HG03378 (cell line): ENCODE results near the gene PLLP.

Experiments used
- ATAC-seq: cut with Tn5 transposase; IDR thresholded peaks from one replicate; pipeline ENCODE4 v1.9.1; 2021; ENCODE audit warnings: mild to moderate bottlenecking, moderate library complexity; ENCODE audit not compliant: unreplicated experiment

The PLLP gene

GRCh38 chr16:57257455-57258070, 26.9 kb downstream of the PLLP start:
- no peak for ATAC-seq

GRCh38 chr16:57256601-57257395, 27.7 kb downstream of the PLLP start:
- ATAC-seq = no peak

GRCh38 chr16:57255686-57256415, 28.6 kb downstream of the PLLP start:
- ATAC-seq = no peak

GRCh38 chr16:57253466-57253865, 31.0 kb downstream of the PLLP start:
- ATAC-seq = no peak

- ATAC-seq = no peak
Measured at GRCh38 chr16:57252148-57252721, 32.2 kb downstream of the PLLP start.

- ATAC-seq = no peak
Measured at GRCh38 chr16:57251352-57251751, 33.1 kb downstream of the PLLP start.

GRCh38 chr16:57245472-57246113, 38.9 kb downstream of the PLLP start:
- ATAC-seq = no peak

- peak; percentile 85 for ATAC-seq
Measured at GRCh38 chr16:57244767-57245471, 39.6 kb downstream of the PLLP start, which contains the start of gene ARL2BP. TSS of gene ARL2BP (plus strand) at chr16:57245259. CDS start at chr16:57245368, 109 bp downstream.

- no peak for ATAC-seq
Measured at GRCh38 chr16:57244463-57244766, 40.1 kb downstream of the PLLP start.

GRCh38 chr16:57242650-57243049, 41.8 kb downstream of the PLLP start:
- no peak for ATAC-seq

GRCh38 chr16:57240851-57241250, 43.6 kb downstream of the PLLP start:
- no peak for ATAC-seq

- no peak for ATAC-seq
Measured at GRCh38 chr16:57239107-57239506, 45.4 kb downstream of the PLLP start.

GRCh38 chr16:57238682-57239081, 45.8 kb downstream of the PLLP start:
- ATAC-seq = no peak

GRCh38 chr16:57236022-57236350, 48.5 kb downstream of the PLLP start:
- no peak for ATAC-seq

- no peak for ATAC-seq
Measured at GRCh38 chr16:57235128-57236021, 49.1 kb downstream of the PLLP start.

- ATAC-seq = no peak
Measured at GRCh38 chr16:57234707-57235092, 49.8 kb downstream of the PLLP start.

- no peak for ATAC-seq
Measured at GRCh38 chr16:57233944-57234706, 50.3 kb downstream of the PLLP start.

GRCh38 chr16:57231821-57232350, 52.6 kb downstream of the PLLP start:
- ATAC-seq = no peak

GRCh38 chr16:57229079-57229478, 55.4 kb downstream of the PLLP start:
- no peak for ATAC-seq
